GM12872 (cell line): ENCODE data around the gene ZNF628.

ENCODE experiments used
- CTCF ChIP-seq: IDR thresholded peaks from 3 replicates; pipeline ENCODE4 v1.5.1; 2011; ENCODE audit warnings: low read depth, mild to moderate bottlenecking, low read length, moderate library complexity; ENCODE audit not compliant: insufficient read depth

ZNF628 gene

GRCh38 chr19:55479045-55479444 is 2.6 kb downstream of the ZNF628 start:
- no peak for TF ChIP-seq CTCF

DNA sequence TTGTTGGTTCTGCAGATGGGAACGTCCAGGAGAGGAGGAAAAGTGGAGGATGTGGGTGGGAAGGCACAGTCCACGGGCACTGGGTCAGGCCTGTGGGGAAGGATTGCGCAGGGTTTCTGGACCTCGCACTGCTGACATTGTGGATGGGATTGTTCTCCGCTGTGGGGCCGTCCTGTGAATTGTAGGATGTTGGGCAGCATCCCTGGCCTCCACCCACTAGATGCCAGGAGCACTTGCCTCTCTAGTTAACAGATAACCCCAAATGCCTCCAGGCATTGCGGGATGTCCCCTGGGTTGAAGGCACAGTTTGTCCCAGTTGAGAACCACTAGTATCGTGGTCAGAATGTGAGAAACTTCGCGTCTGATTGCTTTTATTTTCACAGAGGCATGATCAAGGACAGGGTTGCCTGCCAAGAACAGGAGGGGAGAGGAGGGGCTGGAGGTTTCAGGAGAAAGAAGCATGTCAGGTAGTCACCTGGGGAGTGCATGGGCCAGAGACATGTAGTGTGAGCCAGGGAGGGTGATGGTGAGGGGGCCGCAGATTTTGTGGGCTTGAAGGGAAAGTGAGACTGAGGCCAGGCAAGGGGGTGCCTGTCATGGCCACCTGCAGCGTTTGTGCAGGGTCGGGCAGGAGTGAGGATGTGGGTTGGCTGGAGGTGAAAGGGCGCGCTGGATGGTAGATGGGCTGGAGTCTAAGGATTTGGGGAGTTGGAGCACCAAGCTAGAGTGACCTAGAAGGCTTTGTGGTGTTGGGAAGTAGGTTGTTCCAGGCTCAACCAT is 3.2 kb downstream of the ZNF628 start:
- no peak for TF ChIP-seq CTCF

DNA sequence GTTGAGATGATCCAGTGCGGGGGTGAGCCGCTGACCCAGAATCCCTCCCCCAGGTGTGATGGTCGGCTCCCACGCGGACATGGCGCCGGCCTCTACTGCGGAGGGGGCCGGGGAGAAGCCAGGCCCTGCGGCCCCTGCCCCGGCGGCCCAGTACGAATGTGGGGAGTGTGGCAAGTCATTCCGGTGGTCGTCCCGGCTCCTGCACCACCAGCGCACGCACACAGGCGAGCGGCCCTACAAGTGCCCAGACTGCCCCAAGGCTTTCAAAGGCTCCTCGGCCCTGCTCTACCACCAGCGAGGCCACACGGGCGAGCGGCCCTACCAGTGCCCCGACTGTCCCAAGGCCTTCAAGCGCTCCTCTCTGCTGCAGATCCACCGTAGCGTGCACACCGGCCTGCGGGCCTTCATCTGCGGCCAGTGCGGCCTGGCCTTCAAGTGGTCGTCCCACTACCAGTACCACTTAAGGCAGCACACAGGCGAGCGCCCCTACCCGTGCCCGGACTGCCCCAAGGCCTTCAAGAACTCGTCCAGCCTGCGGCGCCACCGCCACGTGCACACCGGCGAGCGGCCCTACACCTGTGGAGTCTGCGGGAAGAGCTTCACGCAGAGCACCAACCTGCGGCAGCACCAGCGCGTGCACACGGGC is 4.9 kb downstream of the ZNF628 start:
- no peak for TF ChIP-seq CTCF

DNA sequence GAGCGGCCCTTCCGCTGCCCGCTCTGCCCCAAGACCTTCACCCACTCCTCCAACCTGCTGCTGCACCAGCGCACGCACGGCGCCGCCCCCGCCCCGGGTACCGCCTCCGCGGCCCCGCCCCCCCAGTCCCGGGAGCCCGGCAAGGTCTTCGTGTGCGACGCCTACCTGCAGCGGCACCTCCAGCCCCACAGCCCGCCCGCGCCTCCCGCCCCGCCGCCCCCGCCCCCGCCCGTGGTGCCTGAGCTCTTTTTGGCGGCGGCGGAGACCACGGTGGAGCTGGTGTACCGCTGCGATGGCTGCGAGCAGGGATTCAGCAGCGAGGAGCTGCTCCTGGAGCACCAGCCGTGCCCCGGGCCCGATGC is 5.4 kb downstream of the ZNF628 start:
- no peak for TF ChIP-seq CTCF

- no peak for TF ChIP-seq CTCF
Observed at GRCh38 chr19:55482156-55482961, 5.9 kb downstream of the ZNF628 start.

DNA sequence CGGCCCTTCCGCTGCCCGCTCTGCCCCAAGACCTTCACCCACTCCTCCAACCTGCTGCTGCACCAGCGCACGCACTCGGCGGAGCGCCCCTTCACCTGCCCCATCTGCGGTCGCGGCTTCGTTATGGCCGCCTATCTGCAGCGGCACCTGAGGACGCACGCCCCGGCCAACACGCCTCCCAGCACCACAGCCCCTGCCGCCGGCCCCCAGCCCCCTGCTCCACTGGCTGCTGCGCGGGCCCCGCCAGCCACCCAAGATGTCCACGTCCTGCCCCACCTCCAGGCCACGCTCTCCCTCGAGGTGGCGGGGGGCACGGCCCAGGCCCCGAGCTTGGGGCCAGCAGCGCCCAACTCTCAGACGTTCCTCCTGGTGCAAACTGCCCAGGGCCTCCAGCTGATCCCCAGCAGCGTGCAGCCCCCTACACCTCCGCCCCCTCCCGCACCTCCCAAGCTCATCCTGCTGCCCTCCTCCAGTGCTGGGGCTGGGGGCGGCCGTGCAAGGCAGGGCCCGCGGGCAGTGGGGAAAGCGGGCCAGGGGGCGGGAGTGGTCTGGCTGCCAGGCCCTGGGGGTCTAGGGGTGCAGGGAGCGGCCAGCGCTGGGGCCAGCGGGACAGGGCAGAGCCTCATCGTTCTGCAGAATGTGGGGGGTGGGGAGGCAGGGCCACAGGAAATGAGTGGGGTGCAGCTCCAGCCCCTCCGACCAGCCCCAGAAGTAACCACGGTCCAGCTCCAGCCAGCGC is 6.7 kb downstream of the ZNF628 start:
- TF ChIP-seq CTCF = no peak
